ENCODE results near the gene ZC3H8. TPM values are rescaled to one million over a fixed set of nuclear protein-coding genes. Genes with fewer than 3 reads are reported as not detected.

ZC3H8 gene
- total RNA-seq, 1 experiment from 2014 or later: 19.9 TPM

GRCh38 chr2:112260295-112260625 lies 5.4 kb upstream of the ZC3H8 start:
- Mint-ChIP-seq H3K27ac (ENCODE audit: unreplicated experiment) (no peak overlapping the region), H3K4me1 (ENCODE audit: low read depth, unreplicated experiment) (peaks cover 5% of the 10 kb centered on the region), H3K36me3 (ENCODE audit: insufficient read depth, unreplicated experiment) (no peaks in the 10 kb centered on the region), H3K9me3 (ENCODE audit: unreplicated experiment) (peaks cover 8% of the 10 kb centered on the region), H3K27me3 (ENCODE audit: insufficient read depth, unreplicated experiment) (no peaks in the 10 kb centered on the region), H3K4me3 (ENCODE audit: unreplicated experiment) (no peak overlapping the region)
- no peaks in the 10 kb centered on the region for H3K36me3 ChIP-seq (ENCODE audit: control insufficient read depth, insufficient read depth, low read length)
- no peaks in the 10 kb centered on the region; the same call in 1 of the 2 replicates for H3K9me3 ChIP-seq
- BruUV-seq (replicated peaks): no TSS peak
- H3K4me1 ChIP-seq: 0 out of 2 replicates have a peak, but pooled peaks cover 3% of the 10 kb centered on the region
- H3K4me3 ChIP-seq (ENCODE audit: low read depth, low read length): no peak overlapping the region
- DNase-seq: no peak
- ChIA-PET CTCF (interaction anchor here (1.4 kb wide), 1 partner anchor 44 kb away, joined by 3 read pairs; no protein-coding TSS in a partner anchor), POLR2A (no interaction called here)
- H3K27me3 ChIP-seq (replicated peaks; ENCODE audit: control insufficient read depth, insufficient read depth, low read length): no peaks in the 10 kb centered on the region
- intact Hi-C loops (cut with micrococcal nuclease; ENCODE audit: unreplicated experiment): no loop called here
- TF ChIP-seq, protein P1, sequence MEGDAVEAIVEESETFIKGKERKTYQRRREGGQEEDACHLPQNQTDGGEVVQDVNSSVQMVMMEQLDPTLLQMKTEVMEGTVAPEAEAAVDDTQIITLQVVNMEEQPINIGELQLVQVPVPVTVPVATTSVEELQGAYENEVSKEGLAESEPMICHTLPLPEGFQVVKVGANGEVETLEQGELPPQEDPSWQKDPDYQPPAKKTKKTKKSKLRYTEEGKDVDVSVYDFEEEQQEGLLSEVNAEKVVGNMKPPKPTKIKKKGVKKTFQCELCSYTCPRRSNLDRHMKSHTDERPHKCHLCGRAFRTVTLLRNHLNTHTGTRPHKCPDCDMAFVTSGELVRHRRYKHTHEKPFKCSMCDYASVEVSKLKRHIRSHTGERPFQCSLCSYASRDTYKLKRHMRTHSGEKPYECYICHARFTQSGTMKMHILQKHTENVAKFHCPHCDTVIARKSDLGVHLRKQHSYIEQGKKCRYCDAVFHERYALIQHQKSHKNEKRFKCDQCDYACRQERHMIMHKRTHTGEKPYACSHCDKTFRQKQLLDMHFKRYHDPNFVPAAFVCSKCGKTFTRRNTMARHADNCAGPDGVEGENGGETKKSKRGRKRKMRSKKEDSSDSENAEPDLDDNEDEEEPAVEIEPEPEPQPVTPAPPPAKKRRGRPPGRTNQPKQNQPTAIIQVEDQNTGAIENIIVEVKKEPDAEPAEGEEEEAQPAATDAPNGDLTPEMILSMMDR (IDR thresholded peaks at IDR 0.05; ENCODE audit: insufficient read depth in 1 of 2, low read depth in 1 of 2, low read length in 1 of 2, severe bottlenecking in 1 of 2, unreplicated experiment in 1 of 2): no peak

GRCh38 chr2:112259509-112260294 lies 4.9 kb upstream of the ZC3H8 start:
- intact Hi-C loops (cut with micrococcal nuclease; ENCODE audit: unreplicated experiment): loop anchor here (5.0 to 10.0 kb wide), 4 partner anchors 137 to 375 kb away; partner anchors contain the start of genes ANAPC1, RGPD8 and TTL
- H3K36me3 Mint-ChIP-seq (ENCODE audit: insufficient read depth, unreplicated experiment): peaks cover 2% of the 10 kb centered on the region
- peak overlapping the region; percentile 49 for H3K4me3 Mint-ChIP-seq (ENCODE audit: unreplicated experiment)
- 0 out of 2 replicates have a peak overlapping the region, but pooled peaks have one; percentile 15 for H3K4me3 ChIP-seq (ENCODE audit: low read depth, low read length)
- H3K9me3 Mint-ChIP-seq (ENCODE audit: unreplicated experiment): peaks cover 8% of the 10 kb centered on the region
- POLR2A ChIA-PET: no interaction called here
- no peaks in the 10 kb centered on the region; the same call in 1 of the 2 replicates for H3K9me3 ChIP-seq
- H3K4me1 ChIP-seq: 0 out of 2 replicates have a peak, but pooled peaks cover 3% of the 10 kb centered on the region
- no peaks in the 10 kb centered on the region for H3K36me3 ChIP-seq (ENCODE audit: control insufficient read depth, insufficient read depth, low read length)
- CTCF ChIA-PET: interaction anchor here (0.5 to 1.4 kb wide), 4 partner anchors 44 to 222 kb away, joined by 3 to 10 read pairs (median 4); partner anchors contain the start of gene RGPD8
- H3K27ac Mint-ChIP-seq (ENCODE audit: unreplicated experiment): no peak overlapping the region
- peaks cover 5% of the 10 kb centered on the region for H3K4me1 Mint-ChIP-seq (ENCODE audit: low read depth, unreplicated experiment)
- no peaks in the 10 kb centered on the region for H3K27me3 Mint-ChIP-seq (ENCODE audit: insufficient read depth, unreplicated experiment)
- BruUV-seq (replicated peaks): no TSS peak
- TF ChIP-seq, protein P1 (IDR thresholded peaks at IDR 0.05; ENCODE audit: insufficient read depth in 1 of 2, low read depth in 1 of 2, low read length in 1 of 2, severe bottlenecking in 1 of 2, unreplicated experiment in 1 of 2): peak; percentile 91 to 97
- peak; percentile 79 to 84 for DNase-seq
- H3K27me3 ChIP-seq (replicated peaks; ENCODE audit: control insufficient read depth, insufficient read depth, low read length): no peaks in the 10 kb centered on the region

GRCh38 chr2:112257575-112257974 lies 2.7 kb upstream of the ZC3H8 start:
- no peak overlapping the region for H3K4me3 ChIP-seq (ENCODE audit: low read depth, low read length)
- CTCF ChIA-PET: no interaction called here

More at GRCh38 chr2:112257575-112257974, 2.7 kb upstream of the ZC3H8 start:
- intact Hi-C loops (cut with micrococcal nuclease; ENCODE audit: unreplicated experiment): loop anchor here (5.0 to 10.0 kb wide), 4 partner anchors 135 to 373 kb away; partner anchors contain the start of genes ANAPC1, RGPD8 and TTL
- no peak for DNase-seq
- POLR2A ChIA-PET: no interaction called here
- Mint-ChIP-seq H3K4me1 (ENCODE audit: low read depth, unreplicated experiment) (peaks cover 5% of the 10 kb centered on the region), H3K4me3 (ENCODE audit: unreplicated experiment) (no peak overlapping the region), H3K9me3 (ENCODE audit: unreplicated experiment) (no peaks in the 10 kb centered on the region), H3K27me3 (ENCODE audit: insufficient read depth, unreplicated experiment) (no peaks in the 10 kb centered on the region), H3K27ac (ENCODE audit: unreplicated experiment) (no peak overlapping the region), H3K36me3 (ENCODE audit: insufficient read depth, unreplicated experiment) (peaks cover 9% of the 10 kb centered on the region)
- TF ChIP-seq, protein P1 (IDR thresholded peaks at IDR 0.05; ENCODE audit: insufficient read depth in 1 of 2, low read depth in 1 of 2, low read length in 1 of 2, severe bottlenecking in 1 of 2, unreplicated experiment in 1 of 2): no peak
- Histone ChIP-seq H3K4me1 (peaks cover 12% of the 10 kb centered on the region; the same call in 1 of the 2 replicates), H3K9me3 (no peaks in the 10 kb centered on the region), H3K27me3 (replicated peaks; ENCODE audit: control insufficient read depth, insufficient read depth, low read length) (no peaks in the 10 kb centered on the region), H3K36me3 (ENCODE audit: control insufficient read depth, insufficient read depth, low read length) (no peaks in the 10 kb centered on the region)
- BruUV-seq (replicated peaks): no TSS peak
